Prostate gland (tissue), 2 donors: Measurements from ENCODE around the gene KRTAP12-1.

Experiments
- CTCF ChIP-seq, 4 experiments: fragments of 200-600 bp in 2 of 4; fragments of 450-650 bp in 2 of 4; sonication (generic) in 2 of 4; IDR thresholded peaks; 1 replicate in 3 of 4; 2 replicates in 1 of 4; pipeline ENCODE4 v1.5.1; 2016 to 2019; ENCODE audit warnings: antibody characterized with exemption in 4 of 4, mild to moderate bottlenecking in 2 of 4, moderate library complexity in 2 of 4
- POLR2A ChIP-seq: fragments of 450-650 bp; IDR thresholded peaks from one replicate; pipeline ENCODE4 v1.6.1; 2016; ENCODE audit warnings: antibody characterized with exemption, mild to moderate bottlenecking
- POLR2AphosphoS5 ChIP-seq: sonication (generic); formaldehyde crosslinking; IDR thresholded peaks from one replicate; pipeline ENCODE4 v1.6.1; 2017; ENCODE audit warnings: antibody characterized with exemption

GRCh38 chr21:44670642-44671432 lies 11.1 kb downstream of the KRTAP12-1 start:
- no peak for TF ChIP-seq CTCF (IDR thresholded peaks at IDR 0.05)
- no peak for TF ChIP-seq POLR2A
- no peak for TF ChIP-seq POLR2AphosphoS5
